Measurements from ENCODE around the gene RPLP1. TPM values are rescaled to one million over a fixed set of nuclear protein-coding genes. Genes with fewer than 3 reads are reported as not detected.

The RPLP1 gene
- total and polyA plus RNA-seq, 2 of the 8 experiments (the other 6 are each of a cell fraction or from before 2014, with no cell fraction given), result 2,089 to 4,387 TPM

DNA sequence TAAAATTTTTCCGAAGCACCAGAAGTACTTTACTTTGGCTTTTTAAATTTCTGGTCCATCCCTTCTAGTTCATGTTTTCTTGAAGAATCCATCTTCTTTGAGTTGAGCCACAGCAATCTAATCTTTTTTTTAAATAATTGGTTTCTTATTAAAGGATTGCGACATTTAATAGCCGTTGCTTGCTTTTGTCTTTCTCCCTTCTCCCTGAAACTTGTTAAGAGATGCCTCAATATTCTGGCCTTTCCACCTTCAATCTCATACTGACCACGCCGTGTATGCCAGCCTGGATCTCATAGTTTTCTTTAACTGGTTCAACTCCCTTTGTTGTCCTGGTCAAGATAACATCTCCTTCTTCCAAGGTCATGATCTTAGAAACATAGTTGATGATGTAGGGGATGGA, 18.4 kb upstream of the RPLP1 start:
- Histone ChIP-seq H3K9ac (replicated peaks in 1 of 4; ENCODE audit: extremely low read depth in 1 of 4, low read depth in 3 of 4, low read length in 3 of 4) (no peak overlapping the region), H2AK5ac (ENCODE audit: low read depth, low read length) (no peak overlapping the region), H3K4me2 (ENCODE audit: insufficient read depth in 1 of 2, low read depth in 2 of 2, low read length in 2 of 2) (no peak overlapping the region), H2BK15ac (ENCODE audit: low read length) (no peak overlapping the region), H4K5ac (ENCODE audit: insufficient read length, low read depth, low read length) (no peak overlapping the region), H3K27me3 (replicated peaks in 1 of 4; ENCODE audit: control insufficient read depth in 3 of 4, extremely low read depth in 1 of 4, insufficient read depth in 3 of 4, low read length in 3 of 4) (no peaks in the 10 kb centered on the region), H3K27ac (ENCODE audit: low read depth, low read length) (no peak overlapping the region), H4K91ac (replicated peaks; ENCODE audit: insufficient read length, low read length) (no peak overlapping the region), H3K23ac (ENCODE audit: insufficient read length) (no peak overlapping the region), H3K79me2 (ENCODE audit: control insufficient read depth in 1 of 2, insufficient read depth in 2 of 2, low read length in 2 of 2) (no peaks in the 10 kb centered on the region; a peak in 1 of 4 replicates), H2AFZ (ENCODE audit: low read length) (no peak overlapping the region), H3K18ac (ENCODE audit: extremely low read depth, low read length) (no peak overlapping the region), H3K4me3 (ENCODE audit: extremely low read depth in 1 of 4, insufficient read depth in 2 of 4, low read depth in 3 of 4, low read length in 4 of 4) (no peak overlapping the region), H3K9me3 (ENCODE audit: insufficient read depth in 2 of 2, low read depth in 1 of 2, low read length in 1 of 2) (no peaks in the 10 kb centered on the region), H4K8ac (ENCODE audit: extremely low read depth, insufficient read depth, low read length) (no peak overlapping the region), H3K36me3 (ENCODE audit: control insufficient read depth in 2 of 4, insufficient read depth in 4 of 4, low read length in 3 of 4) (peaks cover 14 to 76% (median 64%) of the 10 kb centered on the region in 4 experiments), H3K79me1 (ENCODE audit: low read depth, low read length) (peaks cover 7% of the 10 kb centered on the region), H2BK12ac (ENCODE audit: low read depth, low read length) (no peak overlapping the region), H4K20me1 (replicated peaks in 1 of 2; ENCODE audit: control insufficient read depth in 1 of 2, insufficient read depth in 2 of 2, low read length in 2 of 2) (peaks cover 0 to 3% of the 10 kb centered on the region in 2 experiments), H2BK20ac (ENCODE audit: low read length) (no peak overlapping the region), H2BK120ac (replicated peaks; ENCODE audit: low read depth, low read length) (no peak overlapping the region), H3K4me1 (replicated peaks in 1 of 4; ENCODE audit: control insufficient read depth in 3 of 4, insufficient read depth in 4 of 4, low read length in 3 of 4) (no peaks in the 10 kb centered on the region; a peak in 1 of 7 replicates), H3K4ac (replicated peaks; ENCODE audit: insufficient read length, low read depth, low read length) (no peak overlapping the region), H2BK5ac (ENCODE audit: low read depth, low read length) (no peak overlapping the region), H3K56ac (replicated peaks; ENCODE audit: insufficient read length, low read depth, low read length) (no peak overlapping the region), H3K14ac (ENCODE audit: insufficient read length) (no peak overlapping the region), H3K23me2 (ENCODE audit: low read depth, low read length) (no peaks in the 10 kb centered on the region)
- no peak for TF ChIP-seq HDAC6 (IDR thresholded peaks at IDR 0.05; ENCODE audit: low read depth, low read length)
- TF ChIP-seq TEAD4 (IDR thresholded peaks at IDR 0.05; ENCODE audit: low read depth, low read length), result no peak
- TF ChIP-seq CREB1 (IDR thresholded peaks at IDR 0.05), result no peak
- no peak for TF ChIP-seq SIX5 (IDR thresholded peaks at IDR 0.05; ENCODE audit: low read depth, low read length)
- TF ChIP-seq RBBP5 (IDR thresholded peaks at IDR 0.05; ENCODE audit: borderline replicate concordance, low read depth, low read length), result no peak
- TF ChIP-seq, protein P1, sequence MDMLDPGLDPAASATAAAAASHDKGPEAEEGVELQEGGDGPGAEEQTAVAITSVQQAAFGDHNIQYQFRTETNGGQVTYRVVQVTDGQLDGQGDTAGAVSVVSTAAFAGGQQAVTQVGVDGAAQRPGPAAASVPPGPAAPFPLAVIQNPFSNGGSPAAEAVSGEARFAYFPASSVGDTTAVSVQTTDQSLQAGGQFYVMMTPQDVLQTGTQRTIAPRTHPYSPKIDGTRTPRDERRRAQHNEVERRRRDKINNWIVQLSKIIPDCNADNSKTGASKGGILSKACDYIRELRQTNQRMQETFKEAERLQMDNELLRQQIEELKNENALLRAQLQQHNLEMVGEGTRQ (IDR thresholded peaks at IDR 0.05; ENCODE audit: low read length), result no peak
- TF ChIP-seq, protein P2, sequence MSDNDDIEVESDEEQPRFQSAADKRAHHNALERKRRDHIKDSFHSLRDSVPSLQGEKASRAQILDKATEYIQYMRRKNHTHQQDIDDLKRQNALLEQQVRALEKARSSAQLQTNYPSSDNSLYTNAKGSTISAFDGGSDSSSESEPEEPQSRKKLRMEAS (IDR thresholded peaks at IDR 0.05), result no peak
- TF ChIP-seq MAFK (IDR thresholded peaks at IDR 0.05; ENCODE audit: low read depth, low read length), result no peak
- no peak for TF ChIP-seq SP4 (IDR thresholded peaks at IDR 0.05; ENCODE audit: low read length)
- FAIRE-seq, result no peak
- ChIA-PET POLR2A (ENCODE audit: partially characterized antibody) (interaction anchor here (1.2 to 5.1 kb wide), 3 partner anchors 14 to 19 kb away, joined by 3 to 42 read pairs (median 6); partner anchors contain the start of gene RPLP1), CTCF (ENCODE audit: partially characterized antibody) (interaction anchor here (1.3 kb wide), 1 partner anchor 12 kb away, joined by 3 read pairs; no protein-coding TSS in a partner anchor)
- no peak for DNase-seq (ENCODE audit: low read depth in 1 of 2, low spot score in 2 of 2)
- WGBS, 2 experiments (ENCODE audit: extremely low coverage in 1 of 2, insufficient coverage in 1 of 2, insufficient read length in 1 of 2, insufficient replicate concordance in 2 of 2, low coverage in 1 of 2, low lambda C conversion rate in 2 of 2, missing lambda C conversion rate in 1 of 2), result 89% methylated on average over 5 of the region's 5 CpGs; no CpG with 5 or more reads in 1 of the 2 experiments

All from H1 (cell line).